ENCODE data around the gene ZFHX3. TPM values are rescaled to one million over a fixed set of nuclear protein-coding genes. Genes with fewer than 3 reads are reported as not detected.

ZFHX3 gene
- total RNA-seq, 1 donor = 2.6 TPM

GRCh38 chr16:72983241-72983640 lies 64.7 kb downstream of the ZFHX3 start:
- peaks cover 7% of the 10 kb centered on the region for H3K4me1 ChIP-seq (ENCODE audit: insufficient read depth, low read length)
- no peaks in the 10 kb centered on the region for H3K9me3 ChIP-seq (ENCODE audit: low read depth, low read length)
- no peaks in the 10 kb centered on the region for H3K27me3 ChIP-seq (ENCODE audit: insufficient read depth, low read length)
- H3K4me3 ChIP-seq (ENCODE audit: low read length) = no peak overlapping the region

- H3K27me3 ChIP-seq (ENCODE audit: insufficient read depth, low read length) = no peaks in the 10 kb centered on the region
- H3K9me3 ChIP-seq (ENCODE audit: low read depth, low read length) = no peaks in the 10 kb centered on the region
- peaks cover 25% of the 10 kb centered on the region for H3K4me1 ChIP-seq (ENCODE audit: insufficient read depth, low read length)
- no peak overlapping the region for H3K4me3 ChIP-seq (ENCODE audit: low read length)
Observed at GRCh38 chr16:72979974-72980373, 68.0 kb downstream of the ZFHX3 start.

- Histone ChIP-seq H3K9me3 (ENCODE audit: low read depth, low read length) (no peaks in the 10 kb centered on the region), H3K4me3 (ENCODE audit: low read length) (no peak overlapping the region), H3K4me1 (ENCODE audit: insufficient read depth, low read length) (peaks cover 25% of the 10 kb centered on the region), H3K27me3 (ENCODE audit: insufficient read depth, low read length) (no peaks in the 10 kb centered on the region)
Observed at GRCh38 chr16:72978212-72978611, 69.7 kb downstream of the ZFHX3 start.

- Histone ChIP-seq H3K27me3 (ENCODE audit: insufficient read depth, low read length) (no peaks in the 10 kb centered on the region), H3K4me3 (ENCODE audit: low read length) (no peak overlapping the region), H3K4me1 (ENCODE audit: insufficient read depth, low read length) (peaks cover 25% of the 10 kb centered on the region)
Observed at GRCh38 chr16:72977127-72977526, 70.8 kb downstream of the ZFHX3 start.

GRCh38 chr16:72976438-72977064 lies 71.4 kb downstream of the ZFHX3 start:
- H3K4me1 ChIP-seq (ENCODE audit: insufficient read depth, low read length) = peaks cover 25% of the 10 kb centered on the region
- H3K4me3 ChIP-seq (ENCODE audit: low read length) = no peak overlapping the region
- H3K27me3 ChIP-seq (ENCODE audit: insufficient read depth, low read length) = no peaks in the 10 kb centered on the region
- H3K9me3 ChIP-seq (ENCODE audit: low read depth, low read length) = no peaks in the 10 kb centered on the region

More at GRCh38 chr16:72977127-72977526, 70.8 kb downstream of the ZFHX3 start:
- no peaks in the 10 kb centered on the region for H3K9me3 ChIP-seq (ENCODE audit: low read depth, low read length)

- Histone ChIP-seq H3K4me1 (ENCODE audit: insufficient read depth, low read length) (peaks cover 25% of the 10 kb centered on the region), H3K9me3 (ENCODE audit: low read depth, low read length) (no peaks in the 10 kb centered on the region), H3K4me3 (ENCODE audit: low read length) (no peak overlapping the region), H3K27me3 (ENCODE audit: insufficient read depth, low read length) (no peaks in the 10 kb centered on the region)
Observed at GRCh38 chr16:72975809-72976437, 72.0 kb downstream of the ZFHX3 start.

- Histone ChIP-seq H3K9me3 (ENCODE audit: low read depth, low read length) (no peaks in the 10 kb centered on the region), H3K4me3 (ENCODE audit: low read length) (no peak overlapping the region), H3K27me3 (ENCODE audit: insufficient read depth, low read length) (no peaks in the 10 kb centered on the region), H3K4me1 (ENCODE audit: insufficient read depth, low read length) (peaks cover 25% of the 10 kb centered on the region)
Observed at GRCh38 chr16:72974142-72974769, 73.7 kb downstream of the ZFHX3 start.

GRCh38 chr16:72972878-72973571 lies 74.9 kb downstream of the ZFHX3 start:
- no peak overlapping the region for H3K4me3 ChIP-seq (ENCODE audit: low read length)
- no peaks in the 10 kb centered on the region for H3K27me3 ChIP-seq (ENCODE audit: insufficient read depth, low read length)
- H3K9me3 ChIP-seq (ENCODE audit: low read depth, low read length) = no peaks in the 10 kb centered on the region
- H3K4me1 ChIP-seq (ENCODE audit: insufficient read depth, low read length) = peaks cover 16% of the 10 kb centered on the region

GRCh38 chr16:72971370-72971769 lies 76.6 kb downstream of the ZFHX3 start:
- Histone ChIP-seq H3K4me1 (ENCODE audit: insufficient read depth, low read length) (peaks cover under 1% of the 10 kb centered on the region), H3K9me3 (ENCODE audit: low read depth, low read length) (no peaks in the 10 kb centered on the region), H3K27me3 (ENCODE audit: insufficient read depth, low read length) (no peaks in the 10 kb centered on the region), H3K4me3 (ENCODE audit: low read length) (no peak overlapping the region)

GRCh38 chr16:72970656-72971055 lies 77.3 kb downstream of the ZFHX3 start:
- Histone ChIP-seq H3K27me3 (ENCODE audit: insufficient read depth, low read length) (no peaks in the 10 kb centered on the region), H3K9me3 (ENCODE audit: low read depth, low read length) (no peaks in the 10 kb centered on the region), H3K4me1 (ENCODE audit: insufficient read depth, low read length) (no peaks in the 10 kb centered on the region), H3K4me3 (ENCODE audit: low read length) (no peak overlapping the region)

GRCh38 chr16:72969812-72970211 lies 78.1 kb downstream of the ZFHX3 start:
- Histone ChIP-seq H3K9me3 (ENCODE audit: low read depth, low read length) (no peaks in the 10 kb centered on the region), H3K4me3 (ENCODE audit: low read length) (no peak overlapping the region), H3K4me1 (ENCODE audit: insufficient read depth, low read length) (no peaks in the 10 kb centered on the region), H3K27me3 (ENCODE audit: insufficient read depth, low read length) (no peaks in the 10 kb centered on the region)

- no peak overlapping the region for H3K4me3 ChIP-seq (ENCODE audit: low read length)
- no peaks in the 10 kb centered on the region for H3K27me3 ChIP-seq (ENCODE audit: insufficient read depth, low read length)
Observed at GRCh38 chr16:72969146-72969545, 78.8 kb downstream of the ZFHX3 start.

GRCh38 chr16:72967941-72968340 lies 80.0 kb downstream of the ZFHX3 start:
- H3K9me3 ChIP-seq (ENCODE audit: low read depth, low read length) = no peaks in the 10 kb centered on the region
- no peaks in the 10 kb centered on the region for H3K4me1 ChIP-seq (ENCODE audit: insufficient read depth, low read length)
- H3K4me3 ChIP-seq (ENCODE audit: low read length) = no peak overlapping the region
- H3K27me3 ChIP-seq (ENCODE audit: insufficient read depth, low read length) = no peaks in the 10 kb centered on the region

More at GRCh38 chr16:72969146-72969545, 78.8 kb downstream of the ZFHX3 start:
- Histone ChIP-seq H3K4me1 (ENCODE audit: insufficient read depth, low read length) (no peaks in the 10 kb centered on the region), H3K9me3 (ENCODE audit: low read depth, low read length) (no peaks in the 10 kb centered on the region)

- H3K27me3 ChIP-seq (ENCODE audit: insufficient read depth, low read length) = no peaks in the 10 kb centered on the region
- H3K9me3 ChIP-seq (ENCODE audit: low read depth, low read length) = no peaks in the 10 kb centered on the region
- H3K4me3 ChIP-seq (ENCODE audit: low read length) = no peak overlapping the region
- H3K4me1 ChIP-seq (ENCODE audit: insufficient read depth, low read length) = no peaks in the 10 kb centered on the region
Observed at GRCh38 chr16:72963533-72964315, 84.2 kb downstream of the ZFHX3 start.
